KMS-11 (cell line): Measurements from ENCODE around the gene C22orf15.

Experiments
- H2AFZ ChIP-seq: fragments of 200-600 bp; sonication (generic); 2 replicates; pipeline ENCODE4 v1.6.1; 2016; ENCODE audit warnings: antibody characterized with exemption, mixed run types, low read depth
- H3K27ac ChIP-seq: fragments of 200-600 bp; sonication (generic); 2 replicates; pipeline ENCODE4 v1.6.1; 2016; ENCODE audit warnings: mild to moderate bottlenecking, mixed run types
- H3K27me3 ChIP-seq: fragments of 200-600 bp; sonication (generic); 2 replicates; pipeline ENCODE4 v1.6.1; 2017; ENCODE audit warnings: mild to moderate bottlenecking, low read depth, mixed run types, moderate library complexity; ENCODE audit not compliant: insufficient read depth
- H3K36me3 ChIP-seq: fragments of 200-600 bp; sonication (generic); 2 replicates; pipeline ENCODE4 v1.6.1; 2017; ENCODE audit warnings: mild to moderate bottlenecking, mixed run types; ENCODE audit not compliant: insufficient read depth
- H3K4me1 ChIP-seq: fragments of 200-600 bp; sonication (generic); 2 replicates; pipeline ENCODE4 v1.6.1; 2016; ENCODE audit warnings: mild to moderate bottlenecking, low read depth, mixed run types; ENCODE audit not compliant: poor library complexity, severe bottlenecking
- H3K4me2 ChIP-seq: fragments of 200-600 bp; sonication (generic); 2 replicates; pipeline ENCODE4 v1.7.0; 2016; ENCODE audit warnings: mild to moderate bottlenecking, mixed run types
- H3K4me3 ChIP-seq: fragments of 200-600 bp; sonication (generic); IDR thresholded peaks from 2 replicates; pipeline ENCODE4 v1.6.1; 2017; ENCODE audit warnings: low read depth, low read length, mixed read lengths; ENCODE audit not compliant: insufficient read depth
- H3K79me2 ChIP-seq: fragments of 200-600 bp; sonication (generic); 2 replicates; pipeline ENCODE4 v1.6.1; 2016; ENCODE audit warnings: low read depth, mixed run types; ENCODE audit not compliant: insufficient read depth
- H3K9ac ChIP-seq: fragments of 200-600 bp; sonication (generic); 2 replicates; pipeline ENCODE4 v1.6.1; 2016; ENCODE audit warnings: mild to moderate bottlenecking, mixed run types
- H4K20me1 ChIP-seq: fragments of 200-600 bp; sonication (generic); 2 replicates; pipeline ENCODE4 v1.6.1; 2016; ENCODE audit warnings: mild to moderate bottlenecking, mixed run types; ENCODE audit not compliant: insufficient read depth
- TF ChIP-seq, protein P1 (sequence below): fragments of 200-600 bp; sonication (generic); conservative IDR thresholded peaks from 2 replicates; pipeline ENCODE4 v1.6.1; 2017; ENCODE audit warnings: low read depth, mild to moderate bottlenecking, antibody characterized with exemption, low read length, moderate library complexity, mixed read lengths

C22orf15 gene, protein sequence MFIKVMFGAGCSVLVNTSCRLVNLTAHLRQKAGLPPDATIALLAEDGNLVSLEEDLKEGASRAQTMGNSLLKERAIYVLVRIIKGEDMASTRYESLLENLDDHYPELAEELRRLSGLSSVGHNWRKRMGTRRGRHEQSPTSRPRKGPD

DNA sequence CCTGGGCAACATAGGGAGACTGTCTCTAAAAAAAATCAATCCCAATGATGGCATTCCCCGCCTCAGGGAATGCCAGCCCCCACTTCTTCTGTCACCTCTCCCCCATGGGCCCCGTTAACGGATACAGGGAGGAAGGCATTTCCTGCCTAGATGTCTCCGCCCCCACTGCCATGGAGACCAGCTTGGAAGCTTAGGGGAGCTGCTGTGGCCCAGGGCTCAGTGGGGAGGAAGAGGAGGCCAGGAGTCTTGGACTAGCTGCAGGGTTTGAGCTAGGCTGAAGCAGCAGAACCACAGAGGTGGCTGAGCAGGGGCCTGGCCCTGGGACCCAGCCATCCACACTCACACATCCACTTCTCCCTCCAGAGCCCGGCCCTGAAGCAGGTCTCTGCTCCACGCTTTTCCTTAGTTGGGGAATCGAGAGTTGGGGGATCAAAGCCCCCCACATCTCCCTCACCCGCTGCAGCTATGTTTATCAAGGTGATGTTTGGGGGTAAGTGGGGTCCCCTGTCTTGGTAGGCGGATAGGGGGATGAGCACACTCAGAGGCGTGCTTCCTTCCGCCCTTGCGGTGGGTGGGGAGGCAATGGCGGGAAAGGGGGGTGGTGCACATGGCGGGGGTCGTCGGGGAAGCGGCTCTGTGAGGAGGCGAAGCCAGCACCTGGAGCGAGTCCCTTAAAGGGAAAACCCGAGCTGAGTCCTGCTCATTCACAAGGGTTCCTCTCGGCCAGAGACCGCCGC is at the start of gene C22orf15:
Gene C22orf15 (plus strand): TSS at position 149 of the 737 bp plus-strand sequence. CDS start 317 bp downstream, at position 466.
- Histone ChIP-seq H3K27me3 (no peaks in the 10 kb centered on the region), H4K20me1 (no peaks in the 10 kb centered on the region), H3K9ac (no peak within 1 kb of the TSS), H3K27ac (no peak within 1 kb of the TSS), H3K4me2 (no peak within 1 kb of the TSS), H3K4me1 (peaks cover 14% of the 10 kb centered on the region), H3K79me2 (peaks cover 11% of the 10 kb centered on the region), H3K36me3 (no peaks in the 10 kb centered on the region), H2AFZ (no peak within 1 kb of the TSS), H3K4me3 (no peak within 1 kb of the TSS)
- TF ChIP-seq, protein P1, sequence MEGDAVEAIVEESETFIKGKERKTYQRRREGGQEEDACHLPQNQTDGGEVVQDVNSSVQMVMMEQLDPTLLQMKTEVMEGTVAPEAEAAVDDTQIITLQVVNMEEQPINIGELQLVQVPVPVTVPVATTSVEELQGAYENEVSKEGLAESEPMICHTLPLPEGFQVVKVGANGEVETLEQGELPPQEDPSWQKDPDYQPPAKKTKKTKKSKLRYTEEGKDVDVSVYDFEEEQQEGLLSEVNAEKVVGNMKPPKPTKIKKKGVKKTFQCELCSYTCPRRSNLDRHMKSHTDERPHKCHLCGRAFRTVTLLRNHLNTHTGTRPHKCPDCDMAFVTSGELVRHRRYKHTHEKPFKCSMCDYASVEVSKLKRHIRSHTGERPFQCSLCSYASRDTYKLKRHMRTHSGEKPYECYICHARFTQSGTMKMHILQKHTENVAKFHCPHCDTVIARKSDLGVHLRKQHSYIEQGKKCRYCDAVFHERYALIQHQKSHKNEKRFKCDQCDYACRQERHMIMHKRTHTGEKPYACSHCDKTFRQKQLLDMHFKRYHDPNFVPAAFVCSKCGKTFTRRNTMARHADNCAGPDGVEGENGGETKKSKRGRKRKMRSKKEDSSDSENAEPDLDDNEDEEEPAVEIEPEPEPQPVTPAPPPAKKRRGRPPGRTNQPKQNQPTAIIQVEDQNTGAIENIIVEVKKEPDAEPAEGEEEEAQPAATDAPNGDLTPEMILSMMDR = no peak

DNA sequence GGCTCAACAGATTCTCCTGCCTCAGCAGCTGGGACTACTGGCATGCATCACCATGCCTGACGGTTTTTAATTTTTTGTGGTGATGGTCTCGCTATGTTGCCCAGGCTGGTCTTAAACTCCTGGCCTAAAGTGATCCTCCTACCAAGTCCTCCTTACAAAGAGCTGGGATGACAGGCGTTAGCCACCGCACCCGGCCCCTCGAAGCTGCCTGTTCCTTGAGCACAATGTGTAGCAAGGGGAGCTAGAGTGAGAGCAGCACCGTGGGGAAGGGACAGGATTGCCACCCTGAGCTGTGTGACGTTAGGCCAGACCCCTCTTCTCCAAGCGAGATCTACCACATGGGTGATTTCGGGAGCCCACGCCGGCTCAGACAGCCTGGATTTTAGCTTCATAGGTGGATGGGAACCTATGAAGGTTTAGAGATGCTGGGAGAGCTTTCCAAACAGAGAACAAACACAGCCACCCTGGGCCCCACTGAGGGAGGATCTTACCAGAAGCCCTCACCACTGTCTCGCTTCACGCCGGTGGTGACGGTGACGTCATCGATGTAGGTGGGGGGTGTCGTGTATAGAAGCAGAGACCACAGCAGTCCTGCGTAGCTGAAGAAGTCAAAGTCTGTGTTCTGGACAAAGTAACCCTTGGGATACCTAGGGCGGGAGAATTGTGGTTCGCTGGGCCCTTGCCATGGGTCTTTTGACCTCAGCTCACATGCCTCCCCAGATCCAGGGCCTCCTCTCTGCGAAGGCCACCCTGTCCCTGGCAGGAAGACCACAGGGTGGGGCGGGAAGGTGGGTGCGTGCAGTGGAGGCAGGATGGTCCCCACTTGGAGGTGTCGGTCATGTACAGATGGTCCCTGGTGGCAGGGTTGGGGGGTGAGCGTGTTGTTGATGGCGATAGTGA is 48.8 kb upstream of the C22orf15 start:
- Histone ChIP-seq H3K36me3 (no peaks in the 10 kb centered on the region), H4K20me1 (no peaks in the 10 kb centered on the region), H3K4me3 (no peak overlapping the region), H3K9ac (no peak overlapping the region), H3K27me3 (no peaks in the 10 kb centered on the region), H3K4me1 (peaks cover 19% of the 10 kb centered on the region), H3K79me2 (peaks cover 19% of the 10 kb centered on the region), H3K4me2 (no peak overlapping the region), H2AFZ (no peak overlapping the region), H3K27ac (no peak overlapping the region)
- TF ChIP-seq, protein P1 = no peak

DNA sequence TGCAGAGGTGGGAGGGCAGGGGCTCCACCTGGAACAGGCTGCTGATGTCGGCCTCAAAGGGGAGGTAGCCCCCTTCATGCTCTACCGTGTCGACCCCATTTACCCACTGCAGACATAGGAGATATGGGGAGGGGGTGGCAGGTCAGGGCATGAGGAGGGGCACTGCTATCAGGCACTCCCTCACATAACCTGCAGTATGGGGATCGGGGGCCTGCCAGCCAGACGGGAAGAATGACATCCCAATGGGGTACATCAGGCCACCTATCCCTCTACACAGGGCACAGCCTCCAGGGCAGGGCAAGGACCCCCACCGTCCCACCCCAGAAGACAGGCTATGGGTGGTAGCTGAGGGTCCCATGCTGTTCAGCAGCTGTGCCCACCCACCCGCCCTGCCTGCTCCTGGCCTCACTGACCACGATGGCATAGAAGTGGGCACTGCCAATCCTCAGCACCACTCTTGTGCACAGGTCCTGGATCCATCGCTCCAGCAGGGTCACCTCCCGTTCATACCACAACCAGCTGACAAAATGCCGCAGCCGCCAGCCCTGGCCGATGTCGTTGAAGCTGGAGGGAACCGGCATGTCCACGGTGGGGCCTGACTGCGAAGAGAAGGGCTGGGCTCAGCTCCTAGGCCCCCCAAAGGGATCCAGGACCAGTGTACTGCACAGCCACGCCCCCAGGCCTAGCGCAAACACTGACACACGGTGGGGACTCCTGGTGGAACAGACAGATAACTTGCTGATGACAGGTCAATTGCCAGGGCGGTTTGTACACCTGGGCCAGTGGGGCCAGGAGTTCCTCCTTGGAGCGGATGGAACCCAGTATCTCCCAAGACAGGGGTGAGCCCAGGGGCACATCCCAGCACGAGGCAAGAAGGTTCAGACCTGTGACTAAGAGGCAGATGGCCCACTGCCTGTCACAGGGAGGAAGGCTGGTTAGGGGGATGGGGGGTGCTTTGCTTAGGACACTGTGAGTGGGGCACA is 47.9 kb upstream of the C22orf15 start:
- no peaks in the 10 kb centered on the region for H3K36me3 ChIP-seq
- no peak overlapping the region for H3K9ac ChIP-seq
- H3K79me2 ChIP-seq = peaks cover 19% of the 10 kb centered on the region
- H3K4me2 ChIP-seq = no peak overlapping the region
- no peak overlapping the region for H3K27ac ChIP-seq
- no peak overlapping the region for H3K4me3 ChIP-seq
- H2AFZ ChIP-seq = no peak overlapping the region
- TF ChIP-seq, protein P1 = no peak
- H4K20me1 ChIP-seq = no peaks in the 10 kb centered on the region
- H3K4me1 ChIP-seq = peaks cover 19% of the 10 kb centered on the region
- no peaks in the 10 kb centered on the region for H3K27me3 ChIP-seq
